ENCODE measurements around the gene SLAIN2.

Gene SLAIN2

DNA sequence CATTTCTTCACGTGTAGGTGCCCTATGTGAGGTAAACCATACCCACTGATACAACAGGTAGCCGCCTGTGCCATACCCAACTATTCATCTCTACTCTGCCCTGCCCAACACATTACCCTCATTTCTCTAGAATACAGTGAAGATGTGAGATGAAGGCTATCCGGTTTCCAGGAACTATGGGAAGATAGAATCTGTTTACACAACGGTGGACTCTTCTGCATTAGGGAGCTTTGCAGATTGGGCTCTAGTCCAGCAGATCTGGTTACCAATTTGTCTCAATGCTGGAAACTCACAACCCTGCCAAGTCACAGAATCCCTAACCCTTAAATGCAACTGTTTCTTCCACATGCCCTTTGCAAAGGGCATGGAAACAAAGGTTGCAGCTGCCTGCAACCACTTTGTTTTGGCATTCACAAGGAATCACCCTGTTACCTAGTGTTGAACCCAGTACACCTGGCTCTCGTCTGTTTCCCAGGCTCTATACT lies 6.4 kb upstream of the SLAIN2 start:
- DNase-seq: no peak

DNA sequence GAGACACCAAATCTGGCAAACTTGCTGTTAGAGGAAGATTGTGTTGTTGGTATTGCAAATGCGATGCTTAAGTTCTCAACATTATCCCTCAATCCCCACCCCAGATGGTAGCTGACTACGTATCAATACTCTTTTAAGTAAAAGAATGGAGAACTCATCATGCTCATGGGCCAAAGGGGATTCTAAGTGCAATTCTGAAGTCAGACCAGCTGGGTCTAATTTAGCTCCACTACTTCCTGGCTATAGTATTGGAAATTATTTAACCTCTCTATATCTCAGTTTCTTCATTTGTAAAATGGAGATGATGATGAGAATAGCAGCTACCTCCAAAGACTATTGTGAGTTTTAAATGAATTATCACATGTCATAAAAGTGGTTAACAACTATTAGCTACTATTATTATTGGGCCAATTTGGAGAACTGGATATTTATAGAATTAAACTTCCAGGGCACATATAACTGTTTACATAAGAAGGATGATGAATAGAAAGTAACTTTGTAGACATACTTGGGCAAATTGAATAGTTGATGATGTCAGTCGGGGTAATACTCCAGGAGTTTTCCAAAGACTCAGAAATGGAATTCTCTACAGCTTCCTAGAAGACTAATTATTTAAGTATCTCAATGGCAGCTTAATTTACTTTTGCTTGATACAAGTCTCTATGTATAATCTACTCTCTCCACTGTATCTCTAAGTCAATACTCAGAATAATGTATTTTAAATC lies 5.0 kb upstream of the SLAIN2 start:
- no peak for DNase-seq

DNA sequence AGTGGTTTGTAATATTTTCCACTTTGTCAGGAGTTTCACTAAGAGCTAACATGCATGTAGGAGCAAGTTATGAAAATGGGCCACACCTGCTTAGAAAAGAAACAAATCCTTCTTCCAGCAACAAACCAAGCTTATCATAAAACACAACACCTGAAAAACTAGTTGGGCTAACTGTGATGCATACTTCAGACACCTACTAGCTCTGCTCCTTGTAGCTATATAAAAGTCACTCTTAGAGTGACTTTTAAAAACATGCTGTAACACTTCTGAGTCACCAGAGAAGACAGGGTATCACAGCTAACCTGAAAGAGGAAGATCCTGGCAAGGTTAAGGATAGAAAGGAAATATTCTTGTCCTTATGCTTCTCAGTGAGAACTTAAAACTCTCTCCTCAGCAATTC lies 3.6 kb upstream of the SLAIN2 start:
- no peak for DNase-seq

DNA sequence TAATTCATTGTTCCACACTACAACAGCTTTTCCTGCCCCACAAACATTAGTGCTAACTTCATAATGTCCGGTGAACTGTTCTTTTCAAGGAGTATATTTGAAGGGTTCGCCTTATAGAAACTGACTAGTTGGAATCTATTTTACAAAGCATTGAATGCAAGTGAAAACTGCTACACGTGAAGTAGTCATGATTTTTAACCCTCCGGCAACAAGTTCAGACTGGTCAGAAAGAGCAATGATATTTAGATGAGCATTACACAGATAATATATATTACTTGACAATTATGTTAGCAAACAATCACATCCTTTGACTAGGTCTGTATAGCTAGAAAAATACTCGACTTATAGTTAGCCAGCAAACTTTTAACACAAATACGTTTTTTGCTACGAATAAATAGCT lies 1.7 kb upstream of the SLAIN2 start:
- DNase-seq: no peak

DNA sequence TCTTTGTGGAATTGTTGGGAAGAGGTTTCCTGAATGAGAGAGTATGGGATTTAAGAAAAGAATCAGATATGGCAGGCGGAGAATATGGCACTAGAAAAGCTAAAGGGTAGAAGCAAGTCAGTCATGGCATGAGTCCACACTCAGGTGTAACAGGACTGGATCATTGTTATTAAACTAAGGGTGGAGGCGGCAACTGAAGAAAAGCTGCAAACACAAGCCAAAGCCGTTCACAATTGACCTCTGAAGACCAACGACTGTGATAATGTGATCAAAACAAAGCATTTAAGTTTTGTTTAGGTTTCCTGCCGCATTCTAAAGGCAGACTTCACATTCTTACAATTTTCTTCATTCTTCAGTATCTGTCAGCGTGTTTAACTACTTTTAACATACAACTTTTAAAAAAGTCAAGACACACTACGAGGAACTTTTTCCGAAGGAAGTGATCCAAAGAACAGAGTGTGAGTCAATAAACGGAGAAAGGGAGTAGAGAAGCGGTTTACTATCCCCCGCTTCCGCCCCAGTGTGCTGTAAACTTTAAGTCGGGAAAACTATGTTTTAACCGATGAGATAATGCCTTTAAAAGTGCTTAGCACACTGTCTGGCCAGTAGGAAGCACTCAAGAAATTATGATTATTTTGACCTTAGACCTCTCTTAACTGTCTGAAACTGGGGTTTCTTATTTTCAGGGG lies 909 bp upstream of the SLAIN2 start:
- no peak for DNase-seq

DNA sequence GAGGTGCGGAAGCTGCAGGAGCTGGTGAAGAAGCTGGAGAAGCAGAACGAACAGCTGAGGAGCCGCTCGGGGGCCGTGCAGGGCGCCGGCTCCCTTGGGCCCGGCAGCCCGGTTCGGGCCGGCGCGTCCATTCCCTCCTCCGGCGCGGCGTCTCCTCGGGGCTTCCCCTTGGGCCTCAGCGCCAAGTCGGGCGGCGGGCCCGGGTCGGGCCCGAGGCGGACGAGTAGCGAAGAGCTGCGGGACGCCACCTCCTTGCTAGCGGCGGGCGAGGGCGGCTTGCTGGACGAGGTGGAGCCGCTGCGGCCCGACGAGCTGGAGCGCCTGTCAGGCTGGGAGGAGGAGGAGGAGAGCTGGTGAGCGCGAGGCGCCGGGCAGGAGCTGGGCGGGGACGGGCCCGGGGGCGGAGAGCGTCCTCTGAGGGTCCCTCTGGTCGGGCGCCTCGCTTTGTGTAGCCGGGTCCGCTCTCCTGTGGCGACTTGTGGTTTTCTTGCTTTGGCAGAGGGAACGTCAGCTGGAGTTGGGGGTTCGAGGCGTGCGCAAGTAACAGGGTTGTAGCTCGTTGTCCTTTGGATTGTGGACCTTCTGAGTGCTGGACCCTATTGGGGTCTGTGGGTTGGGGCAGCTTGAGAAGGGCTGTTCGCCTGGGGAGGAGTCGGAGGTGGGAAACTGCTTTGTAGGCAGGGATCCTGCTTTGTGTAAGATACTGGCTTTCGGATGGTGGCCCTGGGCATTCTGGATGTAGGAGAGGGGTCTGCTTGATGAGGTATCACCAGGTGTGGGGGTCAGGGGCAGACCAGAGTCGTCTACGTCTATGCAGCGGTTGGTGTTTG lies 662 bp downstream of the SLAIN2 start:
- peak; percentile 34 to 60 for DNase-seq

DNA sequence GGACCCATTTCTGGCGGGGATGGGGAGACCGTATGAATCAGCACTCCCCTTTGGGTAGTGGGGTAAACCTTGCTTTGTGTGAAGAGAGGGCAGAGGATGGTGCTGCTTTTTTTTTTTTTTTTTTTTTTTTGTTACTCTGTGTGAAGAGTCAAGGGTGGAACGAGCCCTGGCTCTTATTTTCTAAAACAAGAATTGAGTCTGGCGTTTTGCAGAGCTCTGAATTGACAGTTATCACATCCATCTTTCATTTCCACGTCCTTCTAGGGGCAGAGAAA lies 1.2 kb downstream of the SLAIN2 start:
- DNase-seq: peak in 1 of 2 donors; percentile 28

DNA sequence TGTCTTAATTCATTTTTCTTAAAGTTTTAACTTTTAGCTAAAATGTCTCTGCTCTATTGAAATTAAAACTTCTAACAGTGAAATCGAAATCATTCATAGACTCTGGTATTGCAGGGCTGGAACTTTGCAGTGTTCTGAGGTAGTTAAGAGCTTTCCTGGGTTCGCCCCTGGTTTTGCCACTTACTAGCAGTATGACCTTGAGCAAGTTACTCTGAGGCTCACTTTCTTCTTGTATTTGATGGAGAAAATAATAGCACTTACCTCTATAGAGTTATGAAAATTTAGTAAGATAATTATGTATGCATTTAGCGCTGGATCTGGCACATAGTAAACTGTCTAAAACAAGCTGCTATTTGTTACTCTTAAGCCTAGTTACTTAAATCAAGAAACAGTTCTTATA lies 1.7 kb downstream of the SLAIN2 start:
- DNase-seq: no peak

DNA sequence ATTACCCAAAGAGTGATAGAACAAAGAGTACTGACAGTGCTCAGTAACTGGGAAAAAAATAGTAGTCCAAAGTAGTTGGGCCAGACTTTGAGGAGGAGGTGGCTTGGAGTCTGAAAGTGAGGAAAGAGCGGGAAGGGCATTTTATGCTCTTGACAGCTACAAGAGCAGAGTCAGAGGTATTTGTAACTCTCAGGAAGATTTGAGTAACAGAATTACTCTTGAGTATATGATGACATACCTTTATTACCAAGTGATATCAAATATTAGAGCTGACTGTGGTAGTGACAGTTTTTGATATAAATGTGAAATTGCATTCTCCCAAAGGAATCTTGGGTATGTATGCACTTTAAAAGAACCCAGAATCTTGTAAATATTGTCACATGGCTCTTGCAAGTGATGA lies 2.2 kb downstream of the SLAIN2 start:
- no peak for DNase-seq

DNA sequence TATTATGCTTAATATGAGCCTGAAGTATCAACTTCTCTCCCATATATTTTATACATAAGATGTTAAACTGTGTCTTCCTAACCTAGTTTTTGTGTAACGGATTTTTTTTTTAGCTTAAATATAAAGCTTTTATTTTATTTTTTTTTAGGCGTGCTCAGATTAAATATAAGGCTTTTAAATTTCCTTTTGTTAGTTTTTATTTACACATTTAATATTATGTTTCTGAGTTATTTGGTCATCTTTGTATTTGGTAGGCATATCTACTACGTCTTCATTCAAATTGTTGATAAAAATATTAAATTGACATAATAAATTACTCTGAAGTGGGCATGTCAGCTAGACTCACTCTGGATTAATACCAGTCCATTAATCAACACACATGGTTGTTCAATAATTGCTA lies 4.2 kb downstream of the SLAIN2 start:
- DNase-seq: no peak

DNA sequence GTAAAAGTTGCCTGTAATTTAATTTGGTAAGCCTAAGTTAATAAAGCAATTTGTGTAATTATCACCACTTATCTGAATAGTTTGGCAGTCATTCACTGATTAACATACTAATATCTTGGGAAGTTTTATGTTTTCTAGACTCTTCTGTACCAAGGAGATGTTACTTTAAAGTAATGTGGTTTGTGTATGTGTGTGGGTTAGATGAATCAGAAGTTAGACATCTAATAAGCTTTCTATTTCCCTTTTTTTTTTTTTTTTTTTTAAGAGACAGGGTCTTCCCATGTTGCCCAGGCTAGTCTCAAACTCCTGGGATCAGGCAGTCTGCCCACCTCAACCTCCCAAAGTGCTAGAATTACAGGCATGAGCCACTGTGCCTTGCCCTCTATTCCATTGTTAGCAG lies 5.3 kb downstream of the SLAIN2 start:
- DNase-seq: no peak

DNA sequence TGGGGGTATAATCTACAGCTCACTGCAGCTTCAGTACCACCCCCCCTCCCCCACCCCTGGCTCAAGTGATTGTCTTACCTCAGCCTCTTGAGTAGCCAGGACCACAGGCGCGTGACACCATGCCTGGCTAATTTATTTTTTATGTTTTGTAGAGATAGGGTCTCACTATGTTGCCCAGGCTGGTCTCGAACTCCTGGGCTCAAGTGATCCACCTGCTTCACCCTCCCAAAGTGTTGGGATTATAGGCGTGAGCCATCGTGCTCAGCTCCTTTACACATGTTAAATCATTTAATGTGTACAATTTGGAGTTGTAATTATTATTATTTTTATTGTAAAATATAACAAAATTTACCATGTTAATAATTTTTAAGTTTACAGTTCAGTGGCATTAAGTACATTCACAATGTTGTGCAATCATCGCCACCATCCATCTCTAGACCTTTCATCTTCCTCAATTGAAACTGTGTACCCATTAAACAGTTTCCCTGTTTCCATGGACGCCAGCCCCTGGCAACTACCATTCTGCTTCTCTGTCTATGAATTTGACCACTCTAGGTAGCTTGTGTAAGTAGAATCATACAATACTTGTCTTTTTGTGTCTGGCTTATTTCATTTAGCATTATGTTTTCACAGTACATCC lies 6.1 kb downstream of the SLAIN2 start:
- DNase-seq: no peak

DNA sequence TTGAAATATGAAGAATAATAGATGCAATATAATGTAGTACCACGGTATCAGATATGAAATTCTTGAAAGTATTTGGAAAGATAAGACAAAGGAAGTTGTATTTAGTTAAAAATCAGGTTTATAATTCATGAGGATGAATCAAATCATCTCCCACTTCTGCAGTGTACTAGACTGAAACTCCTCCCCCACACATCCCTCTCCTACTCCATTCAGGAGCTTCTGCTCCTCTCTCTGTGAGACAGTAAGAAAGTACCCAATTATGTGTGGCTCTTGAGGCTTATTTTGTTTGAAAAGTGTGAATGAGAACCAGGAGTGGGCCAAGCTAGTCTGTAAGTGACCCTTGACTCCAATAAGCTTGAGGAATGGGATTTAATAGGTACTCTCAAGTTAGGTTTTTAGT lies 9.5 kb downstream of the SLAIN2 start:
- no peak for DNase-seq

DNA sequence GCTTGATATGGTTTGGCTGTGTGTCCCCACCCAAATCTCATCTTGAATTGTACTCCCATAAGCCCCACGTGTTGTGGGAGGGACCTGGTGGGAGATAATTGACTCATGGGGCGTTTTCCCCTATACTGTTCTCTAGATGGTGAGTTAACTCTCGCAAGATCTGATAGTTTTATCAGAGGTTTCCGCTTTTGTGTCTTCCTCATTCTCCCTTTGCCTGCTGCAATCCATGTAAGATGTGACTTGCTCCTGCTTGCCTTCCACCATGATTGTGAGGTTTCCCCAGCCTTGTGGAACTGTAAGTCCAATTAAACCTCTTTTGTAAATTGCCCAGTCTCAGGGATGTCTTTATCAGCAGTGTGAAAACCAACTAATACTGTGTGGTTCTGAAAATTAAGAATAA lies 11.5 kb downstream of the SLAIN2 start:
- no peak for DNase-seq

DNA sequence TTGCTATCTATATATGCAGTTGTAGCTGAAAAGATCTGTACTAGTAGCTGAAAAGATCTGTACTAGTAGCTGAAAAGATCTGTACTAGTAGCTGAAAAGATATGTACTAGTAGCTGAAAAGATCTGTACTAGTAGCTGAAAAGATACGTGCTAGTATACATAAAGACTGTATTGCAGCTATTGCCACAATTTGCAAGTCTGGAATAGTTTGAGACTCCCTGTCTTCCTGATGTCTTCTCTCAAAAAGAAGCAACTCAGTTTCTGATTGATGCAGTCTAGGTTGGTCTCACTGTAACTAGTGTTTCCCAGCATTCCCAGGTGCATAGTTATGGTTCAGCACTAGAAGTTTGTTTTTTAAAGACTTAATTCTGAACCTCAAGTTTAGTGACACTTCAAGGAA lies 15.0 kb downstream of the SLAIN2 start:
- DNase-seq: no peak

DNA sequence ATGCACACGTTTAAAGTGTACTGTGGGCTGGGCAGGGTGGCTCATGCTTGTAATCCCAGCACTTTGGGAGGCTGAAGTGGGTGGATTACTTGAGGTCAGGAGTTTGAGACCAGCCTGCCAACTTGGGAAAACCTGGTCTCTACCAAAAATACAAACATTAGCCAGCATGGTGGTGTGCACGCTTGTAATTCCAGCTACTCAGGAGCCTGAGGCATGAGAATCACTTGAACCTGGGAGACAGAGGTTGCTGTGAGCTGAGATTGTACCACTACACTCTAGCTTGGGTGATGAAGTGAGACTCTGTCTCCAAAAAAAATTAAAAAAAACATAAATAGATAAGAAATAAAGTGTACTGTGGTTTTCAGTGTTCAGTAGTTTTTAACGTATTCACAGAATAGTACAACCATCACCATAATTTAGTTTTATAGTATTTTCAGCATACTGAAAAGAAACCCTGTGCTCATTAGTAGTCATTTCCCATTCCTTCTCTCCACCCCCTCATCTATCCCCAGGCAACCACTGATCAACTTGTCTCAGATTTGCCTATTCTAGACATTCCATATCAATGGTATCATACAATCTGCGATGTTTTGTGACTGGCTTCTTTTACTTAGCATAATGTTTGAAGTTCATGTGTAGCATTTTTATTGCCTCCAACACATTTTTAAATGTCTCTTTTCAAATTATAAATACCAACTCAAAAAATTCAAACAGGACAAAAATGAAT lies 19.1 kb downstream of the SLAIN2 start:
- DNase-seq: no peak

DNA sequence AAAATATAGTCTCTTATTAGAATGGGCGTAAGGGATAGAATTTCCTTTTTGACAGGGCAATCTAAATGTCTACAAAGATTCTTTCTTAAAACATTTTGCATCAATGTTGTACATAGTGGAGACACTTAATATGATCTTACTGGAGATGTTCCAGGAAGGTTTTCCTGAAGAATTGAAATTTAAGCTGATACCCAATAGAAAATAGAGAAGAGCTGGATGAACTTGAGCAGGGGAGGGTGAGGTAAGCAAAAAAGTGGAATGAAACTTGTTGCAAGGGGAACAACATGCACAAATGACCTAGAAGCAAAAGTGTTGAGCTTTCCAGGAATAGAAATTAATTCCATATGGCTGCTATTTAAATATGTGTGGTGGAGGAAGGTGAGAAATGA lies 19.7 kb downstream of the SLAIN2 start:
- DNase-seq: no peak

DNA sequence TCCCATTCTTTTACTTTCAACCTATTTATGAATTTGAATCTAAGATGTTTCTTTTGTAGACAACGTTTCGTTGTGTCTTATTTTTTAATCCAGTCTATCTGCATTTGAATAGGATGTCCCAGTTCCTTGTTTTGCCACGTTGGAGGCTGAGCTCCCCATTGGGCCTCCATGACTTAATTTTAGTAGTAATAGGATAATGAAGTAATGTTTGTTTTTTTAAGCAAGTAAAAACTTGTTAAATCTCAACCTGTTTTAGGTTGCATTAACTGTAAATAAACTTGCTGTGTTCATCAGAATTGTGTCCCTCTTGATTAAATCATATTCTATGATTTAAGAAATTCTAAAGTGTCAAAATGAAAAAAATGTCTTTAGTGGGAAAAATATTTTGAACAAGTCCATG lies 25.3 kb downstream of the SLAIN2 start:
- no peak for DNase-seq

DNA sequence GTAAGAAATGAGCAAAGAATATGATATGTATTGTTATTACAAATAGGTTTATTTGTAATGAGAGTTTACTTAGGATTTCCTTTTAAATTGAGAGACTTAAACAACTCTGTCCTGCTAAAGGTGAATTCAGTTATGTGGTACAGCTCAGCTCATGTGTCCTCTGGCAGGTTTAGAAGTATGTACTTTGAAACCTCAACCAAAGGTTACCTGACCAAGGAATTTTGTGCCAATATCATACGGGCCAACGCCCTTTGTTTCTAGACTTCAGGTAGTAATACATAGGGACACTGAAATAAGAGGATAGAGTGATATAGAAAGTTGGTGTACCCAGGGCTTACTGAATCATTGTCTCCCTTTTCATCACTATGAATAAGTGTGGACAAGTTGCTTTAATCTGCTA lies 25.7 kb downstream of the SLAIN2 start:
- no peak for DNase-seq

DNA sequence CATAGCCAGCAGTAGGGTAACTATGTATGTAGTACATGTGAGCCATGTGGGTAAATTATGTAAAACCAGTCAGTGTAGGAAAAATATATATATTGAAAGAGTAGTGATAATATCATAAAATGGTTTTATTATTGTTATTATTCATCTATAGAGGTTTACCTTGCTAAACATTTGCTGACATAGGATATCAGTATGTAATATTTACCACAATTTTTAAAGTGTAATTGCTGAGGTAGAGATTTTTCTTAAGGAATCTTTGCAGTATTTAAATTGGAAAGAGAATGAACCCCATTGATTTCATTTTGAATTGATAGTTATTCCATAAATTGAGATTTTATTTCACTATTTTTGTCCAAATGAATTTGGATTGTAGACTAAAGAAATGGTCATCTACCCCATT lies 27.1 kb downstream of the SLAIN2 start:
- no peak for DNase-seq

DNA sequence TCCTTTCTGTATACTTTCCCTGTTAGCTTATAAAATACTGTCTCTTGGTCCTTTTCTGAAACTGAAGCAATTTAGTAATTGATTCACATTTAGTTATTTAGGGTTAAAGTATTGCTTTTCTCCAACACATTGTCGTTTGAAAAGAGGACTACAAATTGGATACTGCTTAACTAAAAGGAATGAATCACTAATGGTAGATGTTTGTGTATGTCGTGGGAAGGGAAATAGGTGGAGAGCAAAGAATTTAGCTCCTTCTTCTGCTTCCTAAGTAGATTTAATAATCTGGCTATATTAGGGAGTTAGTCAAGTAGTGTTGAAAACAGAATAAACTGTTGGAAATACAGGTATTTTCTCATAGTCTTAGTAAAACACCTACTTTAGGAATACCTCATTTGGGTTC lies 27.9 kb downstream of the SLAIN2 start:
- DNase-seq: no peak

DNA sequence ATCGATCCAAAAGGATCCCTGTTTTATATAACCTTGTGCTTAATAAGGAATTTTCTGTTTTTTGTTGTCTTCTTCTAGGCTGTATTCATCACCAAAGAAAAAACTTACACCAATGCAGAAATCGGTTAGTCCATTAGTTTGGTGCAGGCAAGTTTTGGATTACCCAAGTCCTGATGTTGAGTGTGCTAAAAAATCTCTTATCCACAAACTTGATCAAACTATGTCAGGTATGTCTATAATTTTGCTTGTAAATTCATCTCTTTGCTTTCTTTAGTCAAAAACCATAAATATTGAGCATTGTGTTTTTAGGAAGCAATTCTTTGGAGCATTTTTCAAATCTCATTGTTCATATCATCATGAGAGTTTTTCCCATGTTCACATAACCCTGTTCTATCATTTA lies 28.4 kb downstream of the SLAIN2 start:
- DNase-seq: no peak

All from CD4-positive, alpha-beta T cell treated with Interferon alpha-2 for 1 hour (primary cell).